SK-N-MC (cell line): Measurements from ENCODE around the gene REC114.
"Not testable (repeated sequence)": the region's sequence is repeated elsewhere in the genome, so short reads cannot be mapped to it uniquely, and the experiment has no call there.

ENCODE experiments used
- DNase-seq: peaks from one replicate; pipeline ENCODE4 v3.0.0-alpha.2; 2011; ENCODE audit warnings: low read depth, low spot score
- H3K27ac ChIP-seq: fragments of 200-600 bp; sonication (generic); 2 replicates; pipeline ENCODE4 v1.5.1; 2016; ENCODE audit warnings: mixed run types
- H3K36me3 ChIP-seq: fragments of 200-600 bp; sonication (generic); 2 replicates; pipeline ENCODE4 v1.6.1; 2017; ENCODE audit warnings: antibody characterized with exemption, low read length, mixed read lengths; ENCODE audit not compliant: insufficient read depth
- H3K4me3 ChIP-seq: fragments of 200-600 bp; sonication (generic); 2 replicates; pipeline ENCODE4 v1.5.1; 2016
- H3K9ac ChIP-seq: fragments of 200-600 bp; sonication (generic); 2 replicates; pipeline ENCODE4 v1.8.0; 2017; ENCODE audit warnings: mixed run types, mixed read lengths; ENCODE audit not compliant: insufficient read length
- H3K9me3 ChIP-seq: fragments of 200-600 bp; sonication (generic); 2 replicates; pipeline ENCODE4 v1.6.1; 2017; ENCODE audit warnings: low read depth, mild to moderate bottlenecking, antibody characterized with exemption, low read length, moderate library complexity, mixed read lengths
- EZH2 ChIP-seq: fragments of 200-600 bp; sonication (generic); IDR thresholded peaks from one replicate; pipeline ENCODE4 v1.6.1; 2017; ENCODE audit warnings: antibody characterized with exemption
- FOXP2 ChIP-seq: optimal IDR thresholded peaks from 2 replicates; pipeline ENCODE3; 2011; ENCODE audit warnings: mild to moderate bottlenecking, moderate library complexity; ENCODE audit not compliant: insufficient read depth; ENCODE audit errors: extremely low read length, control extremely low read depth
- POLR2AphosphoS5 ChIP-seq: IDR thresholded peaks from 2 replicates; pipeline ENCODE4 v1.6.1; 2012; ENCODE audit warnings: mild to moderate bottlenecking, low read depth, low read length, borderline replicate concordance

REC114 gene

DNA sequence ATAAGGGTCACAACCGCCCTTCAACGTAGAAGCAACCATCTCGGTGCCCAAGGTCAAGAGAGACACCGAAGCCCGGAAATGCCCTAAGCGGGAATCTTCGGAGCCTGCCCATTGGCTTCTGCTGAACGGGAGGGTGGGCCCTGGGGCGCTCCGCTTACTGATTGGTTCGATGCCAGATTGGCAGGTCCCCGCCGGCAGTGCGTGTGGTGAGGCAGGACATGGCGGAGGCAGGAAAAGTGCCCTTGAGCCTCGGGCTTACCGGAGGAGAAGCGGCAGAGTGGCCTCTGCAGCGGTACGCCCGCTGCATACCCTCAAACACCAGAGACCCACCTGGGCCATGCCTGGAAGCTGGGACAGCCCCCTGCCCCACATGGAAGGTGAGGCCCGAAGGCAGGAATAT lies at the start of gene REC114:
Gene REC114 (plus strand): TSS at position 197 of the 400 bp plus-strand sequence. CDS start 22 bp downstream, at position 219.
- Histone ChIP-seq H3K9ac (no peak within 1 kb of the TSS), H3K36me3 (no peaks in the 10 kb centered on the region), H3K4me3 (no peak within 1 kb of the TSS), H3K27ac (no peak within 1 kb of the TSS), H3K9me3 (no peaks in the 10 kb centered on the region)
- no peak for DNase-seq
- TF ChIP-seq POLR2AphosphoS5 = no peak
- TF ChIP-seq EZH2 = no peak
- TF ChIP-seq FOXP2 = no peak

DNA sequence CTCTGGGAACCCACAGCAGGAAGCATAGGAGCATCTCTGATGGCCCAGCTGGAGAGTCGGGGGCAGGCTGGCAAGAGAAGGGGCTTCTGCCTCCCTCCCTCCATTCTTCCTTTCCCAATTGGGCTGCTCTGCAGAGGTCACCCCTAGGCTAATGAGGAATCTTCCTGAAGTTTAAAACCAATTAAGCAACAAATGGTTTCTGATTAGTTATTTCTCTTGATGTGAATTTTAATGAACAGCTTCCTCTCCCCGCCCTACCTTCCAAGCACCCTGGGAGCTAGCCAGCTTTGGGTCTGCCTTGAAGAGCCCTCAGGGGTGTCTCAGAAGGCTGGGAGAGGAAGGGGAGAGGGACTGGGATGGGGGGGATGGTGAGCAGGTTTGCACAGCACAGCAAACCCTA lies 49.6 kb upstream of the REC114 start:
- no peak for DNase-seq
- Histone ChIP-seq H3K9me3 (no peaks in the 10 kb centered on the region), H3K4me3 (no peak overlapping the region), H3K27ac (no peak overlapping the region), H3K36me3 (no peaks in the 10 kb centered on the region), H3K9ac (no peak overlapping the region)
- TF ChIP-seq FOXP2 = no peak
- TF ChIP-seq EZH2 = no peak
- no peak for TF ChIP-seq POLR2AphosphoS5

DNA sequence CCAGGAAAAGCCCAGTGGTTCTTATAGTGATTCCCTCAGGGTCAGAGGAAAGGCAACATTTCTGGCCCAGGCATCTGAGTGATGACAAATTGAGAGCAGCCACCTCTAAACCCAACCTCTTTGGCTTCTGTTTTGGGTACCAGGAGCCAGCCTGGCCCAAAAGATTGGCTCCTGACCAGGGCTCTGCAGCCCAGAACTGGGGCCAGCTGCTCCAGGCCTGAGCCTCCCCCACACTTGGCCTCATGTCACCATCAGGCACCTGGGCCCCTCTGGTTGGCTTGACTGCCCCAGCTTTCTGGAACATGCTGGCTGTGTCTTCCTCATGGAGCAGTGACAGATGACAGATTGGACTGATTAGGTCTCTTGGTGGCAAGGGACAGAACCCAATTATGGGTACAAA lies 48.2 kb upstream of the REC114 start:
- no peaks in the 10 kb centered on the region for H3K9me3 ChIP-seq
- no peak overlapping the region for H3K27ac ChIP-seq
- TF ChIP-seq FOXP2 = no peak
- no peak for TF ChIP-seq EZH2
- no peak for TF ChIP-seq POLR2AphosphoS5

GRCh38 chr15:73395671-73396070 lies 47.3 kb upstream of the REC114 start:
- TF ChIP-seq FOXP2 = no peak
- TF ChIP-seq POLR2AphosphoS5 = no peak
- no peak for TF ChIP-seq EZH2
- no peak overlapping the region for H3K27ac ChIP-seq
- no peak overlapping the region for H3K4me3 ChIP-seq
- H3K36me3 ChIP-seq = no peaks in the 10 kb centered on the region
- DNase-seq = no peak
- no peak overlapping the region for H3K9ac ChIP-seq
- no peaks in the 10 kb centered on the region for H3K9me3 ChIP-seq

More for the DNA sequence above, 48.2 kb upstream of the REC114 start:
- no peaks in the 10 kb centered on the region for H3K36me3 ChIP-seq
- H3K9ac ChIP-seq = no peak overlapping the region
- H3K4me3 ChIP-seq = no peak overlapping the region
- no peak for DNase-seq

- Histone ChIP-seq H3K9me3 (no peaks in the 10 kb centered on the region), H3K4me3 (no peak overlapping the region), H3K9ac (no peak overlapping the region), H3K36me3 (no peaks in the 10 kb centered on the region), H3K27ac (no peak overlapping the region)
- DNase-seq = no peak
- no peak for TF ChIP-seq POLR2AphosphoS5
- TF ChIP-seq EZH2 = no peak
- TF ChIP-seq FOXP2 = no peak
These were observed 45.5 kb upstream of the REC114 start for GRCh38 chr15:73397461-73397860.

- Histone ChIP-seq H3K36me3 (no peaks in the 10 kb centered on the region), H3K9me3 (no peaks in the 10 kb centered on the region), H3K9ac (no peak overlapping the region), H3K4me3 (no peak overlapping the region), H3K27ac (no peak overlapping the region)
- no peak for DNase-seq
- TF ChIP-seq EZH2 (no peak), POLR2AphosphoS5 (no peak), FOXP2 (no peak)
These were observed 44.1 kb upstream of the REC114 start for GRCh38 chr15:73398861-73399260.

- not testable (repeated sequence) for H3K9me3 ChIP-seq, DNase-seq, H3K4me3 ChIP-seq, H3K36me3 ChIP-seq, H3K9ac ChIP-seq, H3K27ac ChIP-seq
These were observed 42.7 kb upstream of the REC114 start for GRCh38 chr15:73400222-73400621.

DNA sequence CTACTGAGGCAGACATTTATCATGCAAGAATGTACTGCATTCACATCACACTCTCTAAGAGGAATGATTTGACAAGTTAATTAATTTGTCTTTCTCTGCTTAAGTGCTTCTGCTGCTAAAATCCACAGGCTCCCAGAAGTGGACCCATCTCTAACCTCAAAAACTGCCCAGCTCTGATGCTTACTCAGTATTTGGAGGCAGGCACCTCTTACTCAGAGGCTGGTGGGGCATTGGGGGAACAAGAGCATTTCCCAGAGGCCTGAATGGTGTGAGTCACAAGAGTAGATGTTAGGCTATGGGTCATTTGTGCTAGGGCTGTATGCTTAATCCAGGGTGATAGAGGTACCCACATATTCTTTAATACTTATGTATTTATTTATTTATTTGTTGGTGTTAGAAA lies 39.8 kb upstream of the REC114 start:
- no peak for TF ChIP-seq EZH2
- TF ChIP-seq POLR2AphosphoS5 = no peak
- TF ChIP-seq FOXP2 = no peak
- H3K36me3 ChIP-seq = no peaks in the 10 kb centered on the region
- no peak overlapping the region for H3K9ac ChIP-seq
- H3K27ac ChIP-seq = no peak overlapping the region
- no peak overlapping the region for H3K4me3 ChIP-seq
- no peaks in the 10 kb centered on the region for H3K9me3 ChIP-seq
- DNase-seq = no peak

DNA sequence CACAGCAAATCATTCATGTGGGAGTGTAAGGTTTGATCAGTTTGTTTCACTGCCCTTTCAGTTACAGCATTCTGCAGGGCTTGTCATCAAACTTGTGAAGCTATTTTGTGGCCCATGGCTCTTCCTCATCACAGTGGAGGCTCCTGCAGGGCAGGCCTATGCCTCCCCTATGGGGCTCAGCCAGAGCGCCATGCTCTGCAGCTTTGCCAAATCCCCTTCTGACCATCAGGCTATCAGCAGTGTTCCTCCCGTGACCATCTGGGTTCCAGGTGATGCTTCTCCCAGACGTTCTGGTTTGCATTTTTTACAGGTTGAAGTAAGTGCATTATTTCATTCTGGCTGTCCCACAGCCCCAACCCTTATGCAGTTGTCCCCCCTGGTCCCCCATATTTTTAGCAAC lies 28.1 kb upstream of the REC114 start:
- TF ChIP-seq FOXP2 = no peak
- TF ChIP-seq POLR2AphosphoS5 = no peak
- no peak for TF ChIP-seq EZH2
- H3K36me3 ChIP-seq = no peaks in the 10 kb centered on the region
- H3K9ac ChIP-seq = no peak overlapping the region
- no peak overlapping the region for H3K4me3 ChIP-seq
- H3K27ac ChIP-seq = no peak overlapping the region
- DNase-seq = no peak
- H3K9me3 ChIP-seq = no peaks in the 10 kb centered on the region
